Epithelial cell of esophagus (primary cell): ENCODE data around the gene FARS2.

Source experiments
- DNase-seq: peaks from one replicate; pipeline ENCODE4 v3.0.0; 2010; ENCODE audit warnings: low read depth
- H3K4me3 ChIP-seq: 2 replicates; pipeline ENCODE4 v1.5.1; 2011; ENCODE audit warnings: mild to moderate bottlenecking, low read length, control low read depth
- CTCF ChIP-seq: IDR thresholded peaks from 2 replicates; pipeline ENCODE4 v1.5.1; 2011; ENCODE audit warnings: low read depth, mild to moderate bottlenecking, low read length, control low read depth, inconsistent platforms; ENCODE audit not compliant: insufficient read depth; ENCODE audit errors: missing control alignments

The FARS2 gene

GRCh38 chr6:5660772-5661171 lies 399.5 kb downstream of the FARS2 start:
- no peak overlapping the region for H3K4me3 ChIP-seq
- no peak for DNase-seq
- no peak for TF ChIP-seq CTCF

- no peak for TF ChIP-seq CTCF
- no peak for DNase-seq
- H3K4me3 ChIP-seq: no peak overlapping the region
Observed at GRCh38 chr6:5662797-5663196, 401.5 kb downstream of the FARS2 start.

- TF ChIP-seq CTCF: no peak
- no peak for DNase-seq
- H3K4me3 ChIP-seq: no peak overlapping the region
Observed at GRCh38 chr6:5663259-5663658, 401.9 kb downstream of the FARS2 start.

- no peak overlapping the region for H3K4me3 ChIP-seq
- no peak for DNase-seq
Observed at GRCh38 chr6:5663739-5664138, 402.4 kb downstream of the FARS2 start.

GRCh38 chr6:5664149-5664548 lies 402.8 kb downstream of the FARS2 start:
- H3K4me3 ChIP-seq: no peak overlapping the region
- DNase-seq: no peak
- TF ChIP-seq CTCF: no peak

More at GRCh38 chr6:5663739-5664138, 402.4 kb downstream of the FARS2 start:
- no peak for TF ChIP-seq CTCF

- no peak for DNase-seq
- no peak overlapping the region for H3K4me3 ChIP-seq
- no peak for TF ChIP-seq CTCF
Observed at GRCh38 chr6:5665173-5665572, 403.9 kb downstream of the FARS2 start.

- no peak for DNase-seq
- no peak for TF ChIP-seq CTCF
- no peak overlapping the region for H3K4me3 ChIP-seq
Observed at GRCh38 chr6:5665667-5666066, 404.4 kb downstream of the FARS2 start.
